DND-41 (cell line): ENCODE data around the gene UTF1.

Experiments
- EZH2 ChIP-seq: IDR thresholded peaks from 3 replicates; pipeline ENCODE4 v1.6.1; 2012; ENCODE audit warnings: borderline replicate concordance, low read depth, mild to moderate bottlenecking, moderate library complexity, low read length, inconsistent platforms; ENCODE audit not compliant: severe bottlenecking
- TF ChIP-seq, protein P1 (sequence below): IDR thresholded peaks from 2 replicates; pipeline ENCODE4 v1.5.1; 2012; ENCODE audit warnings: borderline replicate concordance, low read length, moderate library complexity, mild to moderate bottlenecking; ENCODE audit not compliant: poor library complexity, severe bottlenecking; ENCODE audit errors: extremely low read depth

DNA sequence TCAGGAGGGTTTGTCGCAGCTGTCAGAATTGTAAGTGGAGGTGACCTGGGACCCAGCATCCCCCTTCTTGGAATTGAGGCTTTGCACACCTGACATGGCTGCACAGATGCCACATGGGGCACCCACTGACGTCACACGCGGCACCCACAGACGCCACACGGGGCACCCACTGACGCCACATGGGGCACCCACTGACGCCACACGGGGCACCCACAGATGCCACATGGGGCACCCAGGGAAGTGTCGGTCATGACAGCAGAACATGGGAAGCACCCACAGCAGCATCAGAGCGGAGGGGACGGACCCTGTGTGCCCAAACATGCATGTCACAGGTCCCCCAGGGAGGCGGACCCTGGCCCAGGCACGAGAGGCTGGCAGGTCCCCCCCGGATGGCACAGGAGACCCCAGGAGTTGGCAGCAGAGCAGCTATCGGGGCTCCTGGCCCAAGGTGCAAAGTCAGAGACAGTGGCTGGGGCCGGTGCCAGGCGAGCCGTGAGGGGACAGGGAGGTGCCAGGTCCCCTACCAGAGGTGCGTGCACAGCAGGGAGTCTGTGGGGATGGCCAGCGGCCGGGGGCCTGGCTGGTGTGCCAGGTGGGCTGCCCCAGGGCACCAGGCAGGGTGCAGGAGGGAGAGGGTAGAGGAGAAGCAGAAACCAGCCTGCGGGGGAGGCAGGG, 48.9 kb upstream of the UTF1 start:
- TF ChIP-seq, protein P1, sequence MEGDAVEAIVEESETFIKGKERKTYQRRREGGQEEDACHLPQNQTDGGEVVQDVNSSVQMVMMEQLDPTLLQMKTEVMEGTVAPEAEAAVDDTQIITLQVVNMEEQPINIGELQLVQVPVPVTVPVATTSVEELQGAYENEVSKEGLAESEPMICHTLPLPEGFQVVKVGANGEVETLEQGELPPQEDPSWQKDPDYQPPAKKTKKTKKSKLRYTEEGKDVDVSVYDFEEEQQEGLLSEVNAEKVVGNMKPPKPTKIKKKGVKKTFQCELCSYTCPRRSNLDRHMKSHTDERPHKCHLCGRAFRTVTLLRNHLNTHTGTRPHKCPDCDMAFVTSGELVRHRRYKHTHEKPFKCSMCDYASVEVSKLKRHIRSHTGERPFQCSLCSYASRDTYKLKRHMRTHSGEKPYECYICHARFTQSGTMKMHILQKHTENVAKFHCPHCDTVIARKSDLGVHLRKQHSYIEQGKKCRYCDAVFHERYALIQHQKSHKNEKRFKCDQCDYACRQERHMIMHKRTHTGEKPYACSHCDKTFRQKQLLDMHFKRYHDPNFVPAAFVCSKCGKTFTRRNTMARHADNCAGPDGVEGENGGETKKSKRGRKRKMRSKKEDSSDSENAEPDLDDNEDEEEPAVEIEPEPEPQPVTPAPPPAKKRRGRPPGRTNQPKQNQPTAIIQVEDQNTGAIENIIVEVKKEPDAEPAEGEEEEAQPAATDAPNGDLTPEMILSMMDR, result no peak
- TF ChIP-seq EZH2, result no peak
